ENCODE results near the gene SLC30A7.

- TF ChIP-seq CTCF (IDR thresholded peaks at IDR 0.05; ENCODE audit: low read depth, low read length, missing input control) (no peak), FOXA1 (IDR thresholded peaks at IDR 0.05) (no peak), YY1 (IDR thresholded peaks at IDR 0.05) (no peak), TAF1 (conservative IDR thresholded peaks at IDR 0.05) (no peak)
Observed at GRCh38 chr1:100852976-100853375, 42.9 kb upstream of the SLC30A7 start.

Data from liver (tissue), 3 donors.